Measurements from ENCODE around the gene BPGM.

BPGM gene

GRCh38 chr7:134623193-134623592 is 23.5 kb upstream of the BPGM start:
- Histone ChIP-seq H3K36me3 (ENCODE audit: low read depth) (no peaks in the 10 kb centered on the region), H3K9me3 (ENCODE audit: severe bottlenecking) (no peaks in the 10 kb centered on the region), H3K4me1 (ENCODE audit: insufficient read depth, poor library complexity, severe bottlenecking) (peaks cover 28% of the 10 kb centered on the region), H3K4me3 (ENCODE audit: severe bottlenecking) (no peak overlapping the region), H3K27ac (ENCODE audit: poor library complexity, severe bottlenecking) (no peak overlapping the region), H3K27me3 (ENCODE audit: insufficient read depth, poor library complexity, severe bottlenecking) (no peaks in the 10 kb centered on the region)
- ATAC-seq (ENCODE audit: low read depth) = peak; percentile 32; the same call in 1 of the 3 replicates
- TF ChIP-seq CTCF (IDR thresholded peaks at IDR 0.05; ENCODE audit: poor library complexity, severe bottlenecking) = no peak
- DNase-seq (ENCODE audit: low spot score) = no peak

- no peak overlapping the region for H3K27ac ChIP-seq (ENCODE audit: poor library complexity, severe bottlenecking)
- ATAC-seq (ENCODE audit: low read depth) (peak; percentile 54; the same call in 1 of the 3 replicates), DNase-seq (ENCODE audit: low spot score) (no peak)
- H3K4me1 ChIP-seq (ENCODE audit: insufficient read depth, poor library complexity, severe bottlenecking) = peaks cover 7% of the 10 kb centered on the region
- H3K36me3 ChIP-seq (ENCODE audit: low read depth) = no peaks in the 10 kb centered on the region
- no peak overlapping the region for H3K4me3 ChIP-seq (ENCODE audit: severe bottlenecking)
- TF ChIP-seq CTCF (IDR thresholded peaks at IDR 0.05; ENCODE audit: poor library complexity, severe bottlenecking) = no peak
- H3K27me3 ChIP-seq (ENCODE audit: insufficient read depth, poor library complexity, severe bottlenecking) = no peaks in the 10 kb centered on the region
- no peaks in the 10 kb centered on the region for H3K9me3 ChIP-seq (ENCODE audit: severe bottlenecking)
Measured at GRCh38 chr7:134625550-134625949, 21.1 kb upstream of the BPGM start.

- no peaks in the 10 kb centered on the region for H3K27me3 ChIP-seq (ENCODE audit: insufficient read depth, poor library complexity, severe bottlenecking)
- no peak for ATAC-seq (ENCODE audit: low read depth)
Measured at GRCh38 chr7:134627109-134627774, 19.4 kb upstream of the BPGM start.

GRCh38 chr7:134627775-134628153 is 18.9 kb upstream of the BPGM start:
- H3K27me3 ChIP-seq (ENCODE audit: insufficient read depth, poor library complexity, severe bottlenecking) = no peaks in the 10 kb centered on the region
- DNase-seq (ENCODE audit: low spot score) (no peak), ATAC-seq (ENCODE audit: low read depth) (no peak)
- H3K27ac ChIP-seq (ENCODE audit: poor library complexity, severe bottlenecking) = no peak overlapping the region
- no peak for TF ChIP-seq CTCF (IDR thresholded peaks at IDR 0.05; ENCODE audit: poor library complexity, severe bottlenecking)
- peaks cover 7% of the 10 kb centered on the region for H3K4me1 ChIP-seq (ENCODE audit: insufficient read depth, poor library complexity, severe bottlenecking)
- no peak overlapping the region for H3K4me3 ChIP-seq (ENCODE audit: severe bottlenecking)
- H3K9me3 ChIP-seq (ENCODE audit: severe bottlenecking) = no peaks in the 10 kb centered on the region
- no peaks in the 10 kb centered on the region for H3K36me3 ChIP-seq (ENCODE audit: low read depth)

More at GRCh38 chr7:134627109-134627774, 19.4 kb upstream of the BPGM start:
- Histone ChIP-seq H3K4me3 (ENCODE audit: severe bottlenecking) (no peak overlapping the region), H3K9me3 (ENCODE audit: severe bottlenecking) (no peaks in the 10 kb centered on the region), H3K36me3 (ENCODE audit: low read depth) (no peaks in the 10 kb centered on the region), H3K27ac (ENCODE audit: poor library complexity, severe bottlenecking) (no peak overlapping the region), H3K4me1 (ENCODE audit: insufficient read depth, poor library complexity, severe bottlenecking) (peaks cover 7% of the 10 kb centered on the region)
- TF ChIP-seq CTCF (IDR thresholded peaks at IDR 0.05; ENCODE audit: poor library complexity, severe bottlenecking) = no peak
- no peak for DNase-seq (ENCODE audit: low spot score)

GRCh38 chr7:134629445-134629844 is 17.2 kb upstream of the BPGM start:
- Histone ChIP-seq H3K9me3 (ENCODE audit: severe bottlenecking) (no peaks in the 10 kb centered on the region), H3K27ac (ENCODE audit: poor library complexity, severe bottlenecking) (no peak overlapping the region), H3K27me3 (ENCODE audit: insufficient read depth, poor library complexity, severe bottlenecking) (no peaks in the 10 kb centered on the region), H3K4me3 (ENCODE audit: severe bottlenecking) (no peak overlapping the region), H3K36me3 (ENCODE audit: low read depth) (no peaks in the 10 kb centered on the region), H3K4me1 (ENCODE audit: insufficient read depth, poor library complexity, severe bottlenecking) (no peaks in the 10 kb centered on the region)
- no peak for ATAC-seq (ENCODE audit: low read depth)
- no peak for DNase-seq (ENCODE audit: low spot score)
- no peak for TF ChIP-seq CTCF (IDR thresholded peaks at IDR 0.05; ENCODE audit: poor library complexity, severe bottlenecking)

Data from RWPE2 (cell line).